Tongue (tissue), 2 donors: ENCODE measurements around the gene ASPM. TPM values are rescaled to one million over a fixed set of nuclear protein-coding genes. Genes with fewer than 3 reads are reported as not detected.
A peak's percentile ranks its signal among the peaks of the same experiment; 100 is the strongest.
"Not testable (repeated sequence)": the region's sequence is repeated elsewhere in the genome, so short reads cannot be mapped to it uniquely, and the experiment has no call there.

Experiments
- DNase-seq: peaks from one replicate; pipeline ENCODE4 v3.0.0-alpha.2; 2015
- total RNA-seq: library from RNA; depleted of rRNA; stranded (reverse); fragments of >200 nt; gene quantifications from one replicate; pipeline ENCODE4 v1.2.3, GENCODE V29; 2014

ASPM gene
- total RNA-seq, 1 donor from 2014 or later: 23.7 TPM

GRCh38 chr1:197076585-197076984 lies 69.9 kb downstream of the ASPM start:
- no peak for DNase-seq

- DNase-seq: no peak
Measured at GRCh38 chr1:197073978-197074377, 72.5 kb downstream of the ASPM start.

- no peak for DNase-seq
Measured at GRCh38 chr1:197067457-197067818, 79.0 kb downstream of the ASPM start.

GRCh38 chr1:197066719-197067456 lies 79.6 kb downstream of the ASPM start, which contains the start of gene F13B:
TSS of gene F13B (minus strand) at chr1:197067260. CDS start at chr1:197067223, 37 bp downstream.
- no peak for DNase-seq

- no peak for DNase-seq
Measured at GRCh38 chr1:197066277-197066676, 80.2 kb downstream of the ASPM start.

GRCh38 chr1:197065559-197065958 lies 80.9 kb downstream of the ASPM start:
- DNase-seq: no peak

- DNase-seq: no peak
Measured at GRCh38 chr1:197063212-197063611, 83.3 kb downstream of the ASPM start.

GRCh38 chr1:197062692-197063091 lies 83.8 kb downstream of the ASPM start:
- no peak for DNase-seq

- DNase-seq: no peak
Measured at GRCh38 chr1:197049100-197049499, 97.4 kb downstream of the ASPM start.

GRCh38 chr1:197042676-197043341 lies 103.7 kb downstream of the ASPM start:
- DNase-seq: peak; percentile 30

- DNase-seq: no peak
Measured at GRCh38 chr1:197041486-197042353, 104.7 kb downstream of the ASPM start.

- no peak for DNase-seq
Measured at GRCh38 chr1:197036861-197037260, 109.6 kb downstream of the ASPM start.

GRCh38 chr1:197034631-197035339 lies 111.7 kb downstream of the ASPM start:
- DNase-seq: not testable (repeated sequence)

Other genes starting within 250 kb of the ASPM start
- gene CFHR2, start 202.9 kb downstream of the ASPM start, total RNA-seq: not detected
- not detected for gene CFHR5, start 169.1 kb downstream of the ASPM start, total RNA-seq
- gene F13B, start 79.4 kb downstream of the ASPM start, total RNA-seq: not detected
- gene ZBTB41, start 54.6 kb upstream of the ASPM start, total RNA-seq: 27.5 TPM
- 1.2 TPM for gene CRB1, start 121.6 kb upstream of the ASPM start, total RNA-seq